HepG2 (cell line): Measurements from ENCODE around the gene ARIH1. TPM values are rescaled to one million over a fixed set of nuclear protein-coding genes. Genes with fewer than 3 reads are reported as not detected.

Source experiments
- ATAC-seq: fragments of 200-7000 bp; cut with Tn5 transposase; 3 replicates; pipeline ENCODE4 v1.9.1; 2020; ENCODE audit warnings: mild to moderate bottlenecking, moderate library complexity
- BruUV-seq: library from RNA; stranded (reverse); fragments of 400-500 nt; replicated peaks from 2 replicates; lab custom pipeline; 2021; lab: Mats Ljungman, UMichigan
- CTCF ChIA-PET: fragments of 300-600 bp; formaldehyde crosslinking; extraction: SDS; loops from one replicate; lab custom pipeline; 2021; ENCODE audit warnings: low total read pairs, inconsistent platforms, low intra/inter-chr PET ratio; lab: Yijun Ruan, JAX
- POLR2A ChIA-PET: fragments of 350-600 bp; sonication (Branson Sonifier 250); formaldehyde crosslinking; loops from one replicate; lab custom pipeline; 2020; ENCODE audit warnings: antibody characterized with exemption, inconsistent platforms; lab: Yijun Ruan, JAX
- DNase-seq: peaks from one replicate; pipeline ENCODE4 v3.0.0-alpha.2; 2015; ENCODE audit warnings: low spot score
- FAIRE-seq: peaks from 3 replicates; lab custom pipeline; 2011; peaks lifted over from hg19 to GRCh38; lab: Jason Lieb, UNC
- H2AFZ ChIP-seq: one replicate; pipeline ENCODE4 v1.6.1; 2011; ENCODE audit warnings: low read length, inconsistent platforms
- H3K27ac ChIP-seq: fragments of 300-600 bp; 3 replicates; pipeline ENCODE4 v1.8.0; 2011; ENCODE audit warnings: mixed run types, mild to moderate bottlenecking, mixed read lengths, low read length, inconsistent platforms; ENCODE audit not compliant: insufficient read depth; ENCODE audit errors: extremely low read length
- H3K27me3 ChIP-seq, 2 experiments: fragments of 200-600 bp in 1 of 2; 2 replicates in 1 of 2; 3 replicates in 1 of 2; pipeline versions ENCODE4 v1.6.0 to v1.8.0; 2011; ENCODE audit warnings: low read length in 2 of 2, mild to moderate bottlenecking in 2 of 2, moderate library complexity in 2 of 2, inconsistent platforms in 1 of 2; ENCODE audit not compliant: insufficient read depth in 2 of 2, control insufficient read depth in 1 of 2
- H3K36me3 ChIP-seq, 2 experiments: fragments of 200-600 bp in 1 of 2; replicated peaks in 1 of 2; 2 replicates in 1 of 2; 3 replicates in 1 of 2; pipeline versions ENCODE4 v1.5.1 to v1.8.0; 2011; ENCODE audit warnings: low read length in 2 of 2, inconsistent platforms in 1 of 2; ENCODE audit not compliant: insufficient read depth in 2 of 2, control insufficient read depth in 1 of 2
- H3K4me1 ChIP-seq: 2 replicates; pipeline ENCODE4 v1.5.1; 2012; ENCODE audit warnings: low read length, inconsistent platforms; ENCODE audit not compliant: insufficient read depth
- H3K4me2 ChIP-seq: 2 replicates; pipeline ENCODE4 v1.6.0; 2011; ENCODE audit warnings: low read depth, low read length, inconsistent platforms
- H3K4me3 ChIP-seq, 3 experiments: fragments of 200-600 bp in 1 of 3; sonication (generic), shearing (Covaris generic) in 1 of 3; replicated peaks in 1 of 3; 2 replicates each; pipeline ENCODE4 v1.5.1; 2011 to 2016; ENCODE audit warnings: low read length in 3 of 3, inconsistent platforms in 2 of 3, low read depth in 2 of 3, mild to moderate bottlenecking in 2 of 3, control low read depth in 1 of 3, mixed read lengths in 1 of 3; ENCODE audit not compliant: insufficient read depth in 1 of 3
- H3K79me2 ChIP-seq: one replicate; pipeline ENCODE4 v1.6.1; 2011; ENCODE audit warnings: low read length, inconsistent platforms; ENCODE audit not compliant: insufficient read depth
- H3K9ac ChIP-seq: 2 replicates; pipeline ENCODE4 v1.6.0; 2011; ENCODE audit warnings: mild to moderate bottlenecking, low read depth, low read length, inconsistent platforms; ENCODE audit not compliant: insufficient read depth
- H3K9me3 ChIP-seq: 2 replicates; pipeline ENCODE4 v1.5.1; 2012; ENCODE audit warnings: mild to moderate bottlenecking, low read length
- H4K20me1 ChIP-seq: 2 replicates; pipeline ENCODE4 v1.6.0; 2011; ENCODE audit warnings: inconsistent platforms, mild to moderate bottlenecking, low read length, moderate library complexity; ENCODE audit not compliant: insufficient read depth
- GZF1 ChIP-seq: sonication (generic); formaldehyde crosslinking; IDR thresholded peaks from 2 replicates; pipeline ENCODE4 v1.5.1; 2020; ENCODE audit warnings: mild to moderate bottlenecking, missing genetic modification reagents
- PAWR ChIP-seq: sonication (generic); formaldehyde crosslinking; IDR thresholded peaks from 2 replicates; pipeline ENCODE4 v1.4.0; 2020; ENCODE audit warnings: missing genetic modification reagents, mild to moderate bottlenecking, borderline replicate concordance
- RFXANK ChIP-seq: IDR thresholded peaks from 2 replicates; pipeline ENCODE4 v1.6.1; 2016
- SP4 ChIP-seq: sonication (generic); formaldehyde crosslinking; IDR thresholded peaks from 2 replicates; pipeline ENCODE4 v1.8.1; 2023; ENCODE audit warnings: mild to moderate bottlenecking, missing genetic modification reagents
- TBX2 ChIP-seq: sonication (generic); formaldehyde crosslinking; IDR thresholded peaks from 2 replicates; pipeline ENCODE4 v1.5.0; 2020; ENCODE audit warnings: missing genetic modification reagents, mild to moderate bottlenecking, borderline replicate concordance
- ZNF20 ChIP-seq: sonication (generic); formaldehyde crosslinking; IDR thresholded peaks from 2 replicates; pipeline ENCODE4 v1.4.0; 2020; ENCODE audit warnings: mild to moderate bottlenecking, moderate library complexity, missing genetic modification reagents
- ZNF253 ChIP-seq: sonication (generic); formaldehyde crosslinking; IDR thresholded peaks from 2 replicates; pipeline ENCODE4 v1.8.0; 2022; ENCODE audit warnings: mild to moderate bottlenecking, missing genetic modification reagents, borderline replicate concordance
- ZNF30 ChIP-seq: sonication (generic); formaldehyde crosslinking; IDR thresholded peaks from 2 replicates; pipeline ENCODE4 v1.5.0; 2020; ENCODE audit warnings: mild to moderate bottlenecking, missing genetic modification reagents
- ZNF496 ChIP-seq: sonication (generic); formaldehyde crosslinking; IDR thresholded peaks from 2 replicates; pipeline ENCODE4 v1.8.1; 2023; ENCODE audit warnings: mild to moderate bottlenecking, moderate library complexity, missing genetic modification reagents; ENCODE audit not compliant: insufficient replicate concordance
- ZNF546 ChIP-seq: sonication (generic); formaldehyde crosslinking; conservative IDR thresholded peaks from 2 replicates; pipeline ENCODE4 v1.8.1; 2023; ENCODE audit warnings: mild to moderate bottlenecking, missing genetic modification reagents
- ZNF614 ChIP-seq: IDR thresholded peaks from 2 replicates; pipeline ENCODE4 v1.6.1; 2018; ENCODE audit warnings: missing biosample characterization, missing genetic modification reagents, inconsistent platforms, borderline replicate concordance
- ZNF782 ChIP-seq: sonication (generic); formaldehyde crosslinking; IDR thresholded peaks from 2 replicates; pipeline ENCODE4 v1.4.0; 2020; ENCODE audit warnings: missing genetic modification reagents, mild to moderate bottlenecking, borderline replicate concordance
- WGBS: methylation state at CpG from one replicate; pipeline ENCODE4 v1.1.6; 2017; ENCODE audit warnings: low lambda C conversion rate; 5-methylcytosine and 5-hydroxymethylcytosine counted together
- in situ Hi-C: cut with HindIII; loops from 2 replicates; pipeline ENCODE4 v1.10.0; 2017; ENCODE audit warnings: low pct_unique_long_range_greater_than_20kb; ENCODE audit not compliant: extremely low pct_ligation_motif_present
- intact Hi-C: fragments of 100-400 bp; cut with micrococcal nuclease; formaldehyde crosslinking; loops from one replicate; pipeline ENCODE4 v1.10.0; 2022; ENCODE audit not compliant: unreplicated experiment
- polyA plus RNA-seq, 8 experiments: library from polyadenylated mRNA; depleted of rRNA in 3 of 8; stranded (reverse) in 7 of 8; unstranded in 1 of 8; fragments of >200 nt; fragmentation: Illumina TruSeq in 4 of 8; extraction: Trizol in 4 of 8; gene quantifications; 2 replicates each; pipeline versions ENCODE4 v1.2.1 to v1.2.3, GENCODE V29; 2011 to 2016; ENCODE audit warnings: low read depth in 4 of 8, missing spikeins in 1 of 8, mixed read lengths in 1 of 8; ENCODE audit not compliant: insufficient read depth in 1 of 8
- total RNA-seq, 5 experiments: library from RNA; depleted of rRNA; stranded (reverse); fragments of >200 nt; fragmentation: Illumina TruSeq; extraction: Trizol; gene quantifications; 2 replicates each; pipeline ENCODE4 v1.2.3, GENCODE V29; 2016; ENCODE audit warnings: low read depth in 1 of 5
- TF ChIP-seq, protein P1 (sequence below): sonication (generic); formaldehyde crosslinking; IDR thresholded peaks from 2 replicates; pipeline ENCODE4 v1.9.0; 2022; ENCODE audit warnings: missing genetic modification reagents, mild to moderate bottlenecking, borderline replicate concordance

ARIH1 gene
- total and polyA plus RNA-seq, 2 of the 13 experiments (the other 11 are each of a cell fraction or from before 2014, with no cell fraction given) = 38.8 to 59.8 TPM

GRCh38 chr15:72570059-72570458 is 95.9 kb downstream of the ARIH1 start:
- ChIA-PET POLR2A (no interaction called here), CTCF (no interaction called here)
- Histone ChIP-seq H3K4me1 (no peaks in the 10 kb centered on the region), H3K27ac (no peak overlapping the region), H3K9me3 (no peaks in the 10 kb centered on the region), H3K4me3 (no peak overlapping the region), H3K79me2 (no peaks in the 10 kb centered on the region), H3K36me3 (peaks cover 7 to 60% of the 10 kb centered on the region in 2 experiments; a peak in 4 of 5 replicates), H4K20me1 (no peaks in the 10 kb centered on the region), H3K9ac (no peak overlapping the region), H3K4me2 (no peak overlapping the region), H3K27me3 (no peaks in the 10 kb centered on the region), H2AFZ (no peak overlapping the region)
- in situ Hi-C loops = no loop called here
- TF ChIP-seq ZNF30 (CRISPR knock-in tag) (no peak), SP4 (no peak), ZNF782 (CRISPR knock-in tag) (no peak), PAWR (no peak), RFXANK (no peak), ZNF253 (CRISPR knock-in tag) (no peak), ZNF614 (CRISPR knock-in tag) (no peak), GZF1 (CRISPR knock-in tag) (no peak), TBX2 (CRISPR knock-in tag) (no peak), ZNF496 (CRISPR knock-in tag) (no peak), ZNF546 (CRISPR knock-in tag) (no peak), ZNF20 (CRISPR knock-in tag) (no peak)
- TF ChIP-seq, protein P1, sequence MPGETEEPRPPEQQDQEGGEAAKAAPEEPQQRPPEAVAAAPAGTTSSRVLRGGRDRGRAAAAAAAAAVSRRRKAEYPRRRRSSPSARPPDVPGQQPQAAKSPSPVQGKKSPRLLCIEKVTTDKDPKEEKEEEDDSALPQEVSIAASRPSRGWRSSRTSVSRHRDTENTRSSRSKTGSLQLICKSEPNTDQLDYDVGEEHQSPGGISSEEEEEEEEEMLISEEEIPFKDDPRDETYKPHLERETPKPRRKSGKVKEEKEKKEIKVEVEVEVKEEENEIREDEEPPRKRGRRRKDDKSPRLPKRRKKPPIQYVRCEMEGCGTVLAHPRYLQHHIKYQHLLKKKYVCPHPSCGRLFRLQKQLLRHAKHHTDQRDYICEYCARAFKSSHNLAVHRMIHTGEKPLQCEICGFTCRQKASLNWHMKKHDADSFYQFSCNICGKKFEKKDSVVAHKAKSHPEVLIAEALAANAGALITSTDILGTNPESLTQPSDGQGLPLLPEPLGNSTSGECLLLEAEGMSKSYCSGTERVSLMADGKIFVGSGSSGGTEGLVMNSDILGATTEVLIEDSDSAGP = no peak
- DNase-seq (no peak), ATAC-seq (no peak), FAIRE-seq (no peak)
- WGBS = 100% methylated on average over 1 of the region's 1 CpG
- intact Hi-C loops = no loop called here
- BruUV-seq = no TSS peak
